ENCODE results near the gene SORCS2.

Gene SORCS2

DNA sequence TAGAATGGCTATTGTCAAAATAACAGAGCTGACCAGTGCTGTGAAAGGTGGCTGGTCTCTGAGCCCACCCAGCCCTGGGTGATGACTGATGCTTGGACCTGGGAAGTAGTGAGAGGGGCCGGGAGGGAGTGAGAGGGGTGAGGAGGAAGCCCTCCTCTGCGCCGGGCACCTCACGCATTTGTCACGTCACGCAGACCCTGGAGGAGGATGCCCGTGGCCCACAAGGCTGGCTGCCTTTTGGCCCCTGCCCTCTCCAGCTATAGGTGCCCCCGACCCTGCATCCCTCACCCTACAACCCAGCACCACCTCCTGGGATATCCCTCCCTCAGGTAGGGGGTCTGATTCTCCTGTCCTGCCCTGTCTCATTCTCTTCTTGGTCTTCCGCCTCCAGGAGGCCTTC, 539.9 kb downstream of the SORCS2 start:
- no peak for DNase-seq

GRCh38 chr4:7733201-7733600, 540.9 kb downstream of the SORCS2 start:
- DNase-seq: no peak

- DNase-seq: no peak
Observed at GRCh38 chr4:7733801-7734650, 541.7 kb downstream of the SORCS2 start.

DNA sequence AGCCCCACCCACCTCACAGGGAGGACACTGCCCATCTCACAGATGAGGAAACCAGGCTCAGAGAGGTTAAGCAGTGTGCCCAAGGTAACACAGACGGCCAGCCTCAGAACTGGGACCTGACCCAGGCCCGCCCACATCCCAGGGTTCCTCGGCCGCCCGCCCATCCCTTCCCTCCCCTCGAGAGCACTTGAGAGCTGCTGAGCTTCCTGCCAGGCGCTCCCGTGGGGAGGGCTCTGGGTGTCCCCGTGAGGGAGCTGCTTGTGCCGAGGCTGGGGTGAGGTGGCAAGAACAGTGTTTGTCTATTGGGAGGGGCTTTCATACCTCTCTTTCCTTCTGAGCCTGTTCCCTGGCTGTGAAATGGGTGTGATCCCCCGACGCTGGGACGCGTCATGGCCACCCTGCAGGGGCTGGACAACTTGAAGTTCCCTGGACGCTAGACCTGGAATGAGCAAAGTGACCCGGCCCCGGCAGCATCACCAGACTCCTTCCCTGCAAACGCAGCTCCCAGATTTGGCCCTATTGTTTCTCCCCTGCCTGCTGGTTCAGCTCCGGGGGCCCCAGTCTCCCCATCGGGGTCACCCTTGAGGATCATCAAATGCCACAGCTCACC, 542.4 kb downstream of the SORCS2 start:
- DNase-seq: no peak

DNA sequence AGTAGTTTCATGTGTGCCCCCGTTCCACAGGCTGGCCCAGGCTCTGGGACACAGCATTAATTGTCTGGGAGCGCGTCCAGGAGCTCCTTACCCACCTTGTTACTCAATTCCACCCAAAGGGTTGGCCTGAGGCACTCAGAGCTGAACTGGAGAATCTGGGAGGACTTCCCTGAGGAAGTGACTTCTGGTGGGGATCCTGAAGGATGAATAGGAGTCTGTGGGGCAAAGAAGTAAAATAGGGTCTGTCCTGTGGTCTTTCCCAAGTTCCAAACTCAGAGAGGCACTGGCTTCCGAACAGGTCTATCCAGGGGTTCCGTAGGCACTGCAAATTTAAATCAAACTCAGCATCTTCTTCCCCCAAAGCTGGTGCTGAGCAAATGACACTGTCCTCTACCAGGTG, 543.1 kb downstream of the SORCS2 start:
- no peak for DNase-seq

DNA sequence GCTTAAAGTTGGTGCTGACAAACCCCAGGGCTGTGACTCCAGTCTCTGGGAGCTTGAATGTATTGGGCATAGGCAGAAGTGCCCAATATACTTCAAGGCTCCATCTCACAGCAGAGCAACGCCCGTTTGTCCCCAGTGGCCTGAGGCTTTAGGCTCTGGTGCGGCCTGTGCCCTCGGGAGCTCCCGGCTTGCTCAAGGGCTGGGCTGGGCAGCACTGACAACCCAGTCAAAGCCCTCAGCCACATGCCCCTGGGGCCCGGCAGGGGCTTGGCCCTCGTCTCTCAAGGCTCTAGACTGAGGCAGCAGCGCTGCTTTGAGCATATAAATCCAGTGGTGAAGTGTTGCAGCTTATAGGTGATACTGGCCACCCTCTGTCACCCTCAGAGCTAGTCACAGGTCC, 543.6 kb downstream of the SORCS2 start:
- no peak for DNase-seq

DNA sequence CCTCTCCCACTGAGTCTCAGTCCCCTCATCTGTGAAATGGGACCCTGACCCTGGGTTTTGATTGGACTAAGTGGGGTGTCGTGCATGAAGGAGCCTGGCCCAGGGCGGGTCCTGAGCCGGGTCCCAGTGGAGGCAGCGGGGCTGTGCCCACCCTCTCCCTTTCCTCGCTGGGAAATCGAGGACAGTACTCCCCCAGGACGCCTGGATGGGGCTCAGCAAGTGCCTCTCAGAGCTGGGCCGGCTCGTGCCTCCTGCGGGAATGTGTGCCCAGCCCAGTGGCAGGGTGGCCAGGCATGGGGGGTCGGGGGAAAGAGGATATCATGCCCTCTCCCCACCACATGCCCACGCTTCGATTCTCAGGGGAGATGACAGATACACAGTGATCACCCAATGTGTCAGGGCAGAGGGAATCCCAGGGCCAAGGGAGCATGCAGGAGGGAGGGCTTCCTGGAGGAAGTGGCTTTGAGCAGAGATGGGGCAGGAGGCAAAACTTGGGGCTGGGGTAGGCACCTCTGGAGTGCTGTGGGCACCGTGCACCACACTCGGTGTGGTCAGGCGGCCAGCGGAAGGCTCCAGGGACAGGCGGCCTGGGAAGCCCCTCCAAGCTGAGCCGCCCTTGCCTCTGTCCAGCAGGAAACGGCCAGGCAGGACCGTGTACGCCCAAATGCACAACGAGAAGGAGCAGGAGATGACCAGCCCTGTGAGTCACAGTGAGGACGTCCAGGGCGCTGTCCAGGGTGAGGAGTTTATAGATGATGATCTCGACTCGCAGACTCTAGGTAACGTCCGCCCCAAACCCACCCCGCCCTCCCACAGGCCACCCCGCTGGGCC, 544.3 kb downstream of the SORCS2 start:
- DNase-seq: no peak

DNA sequence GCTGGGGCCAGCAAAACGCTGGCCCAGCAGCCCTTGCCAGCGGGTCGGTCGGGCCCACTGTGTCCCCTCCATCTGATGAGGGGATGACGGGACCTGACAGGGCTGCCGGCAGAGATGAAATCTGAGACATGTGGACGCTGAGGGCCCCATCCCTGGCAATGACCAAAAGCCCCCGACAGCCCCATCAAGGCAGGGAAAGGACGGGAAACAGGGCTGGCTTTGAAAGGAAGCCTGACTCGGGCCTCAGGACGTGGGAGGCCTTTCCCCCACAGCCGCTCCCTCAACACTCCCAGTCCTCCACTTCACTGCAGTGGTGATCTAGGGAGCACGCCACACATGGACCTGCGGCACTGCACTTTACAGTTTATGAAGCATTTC, 544.9 kb downstream of the SORCS2 start:
- DNase-seq: no peak

GRCh38 chr4:7737752-7738457, 545.6 kb downstream of the SORCS2 start:
- DNase-seq: no peak

- DNase-seq: no peak
Observed at GRCh38 chr4:7738458-7739076, 546.2 kb downstream of the SORCS2 start.

DNA sequence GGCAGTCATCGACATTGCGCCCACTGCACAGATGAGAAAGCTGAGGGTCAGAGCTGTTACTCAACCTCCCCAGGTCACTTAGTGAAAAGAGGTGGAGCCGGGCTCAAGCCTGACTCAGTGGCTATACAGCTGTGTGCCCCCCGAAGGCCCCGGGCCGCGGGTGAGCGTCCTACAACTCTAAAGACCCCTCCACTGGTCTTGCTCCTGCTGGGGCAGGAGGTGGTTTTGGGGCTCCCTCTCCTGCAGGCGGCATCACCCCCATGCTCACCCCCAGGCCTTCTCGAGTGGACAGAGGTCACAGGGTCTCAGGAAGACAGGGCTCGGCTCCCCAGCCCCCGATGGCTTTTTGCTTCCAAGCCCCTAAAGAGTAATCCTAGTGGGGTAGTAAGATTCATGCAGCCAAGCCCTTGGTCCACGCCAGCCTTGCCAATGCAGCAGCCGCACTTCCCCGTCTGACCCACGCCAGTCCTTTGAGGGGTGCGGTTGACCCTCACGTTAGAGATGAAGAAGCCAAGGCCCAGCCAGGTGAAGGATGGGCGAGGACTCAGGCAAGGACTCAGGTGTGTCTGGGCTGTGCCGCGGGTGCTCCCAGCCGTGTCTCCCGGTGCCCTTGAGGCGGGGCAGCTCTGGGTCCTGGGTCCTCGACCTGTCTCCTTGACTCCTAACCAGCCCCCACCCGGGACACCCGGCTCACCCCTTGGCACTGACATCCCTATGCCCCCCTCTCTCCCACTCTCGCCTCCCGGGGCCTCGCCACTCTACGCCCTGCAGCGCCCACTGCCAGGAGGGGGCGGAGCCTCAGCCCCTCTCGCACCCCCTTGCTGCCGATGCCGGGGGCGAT, 547.0 kb downstream of the SORCS2 start:
- no peak for DNase-seq

- DNase-seq: no peak
Observed at GRCh38 chr4:7739918-7740865, 547.9 kb downstream of the SORCS2 start.

DNA sequence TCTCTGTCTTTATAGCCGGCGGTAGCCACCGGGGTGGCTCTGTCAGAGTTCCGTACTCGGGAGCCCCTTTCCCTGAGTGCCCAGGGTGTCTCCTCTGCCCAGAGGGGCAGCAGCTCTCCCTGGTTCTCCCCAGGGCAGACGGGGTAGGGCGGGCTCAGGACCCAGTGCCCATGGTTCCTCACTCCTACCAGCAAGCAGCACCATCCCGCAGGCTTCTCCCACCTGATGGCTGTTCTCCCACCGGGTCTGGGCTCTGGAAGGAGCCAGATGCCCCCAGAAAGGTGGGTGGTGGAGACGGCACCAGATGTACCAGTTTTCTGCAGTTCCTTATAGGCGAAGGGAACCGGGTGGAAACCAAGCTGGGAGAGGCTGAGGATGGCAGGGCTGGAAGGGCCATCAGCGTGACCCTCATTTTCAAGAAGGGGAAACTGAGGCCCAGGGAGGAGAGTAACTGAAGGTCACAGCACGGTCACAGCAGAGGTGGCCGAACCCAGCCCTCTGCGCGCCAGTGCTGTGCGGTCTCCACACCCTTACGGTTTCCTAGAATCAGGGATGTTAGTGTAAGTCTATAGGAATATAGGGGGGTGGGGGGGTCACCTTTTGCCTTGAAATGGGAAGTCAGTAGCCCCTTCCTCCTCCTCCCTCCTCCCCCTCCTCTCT, 548.7 kb downstream of the SORCS2 start:
- no peak for DNase-seq

DNA sequence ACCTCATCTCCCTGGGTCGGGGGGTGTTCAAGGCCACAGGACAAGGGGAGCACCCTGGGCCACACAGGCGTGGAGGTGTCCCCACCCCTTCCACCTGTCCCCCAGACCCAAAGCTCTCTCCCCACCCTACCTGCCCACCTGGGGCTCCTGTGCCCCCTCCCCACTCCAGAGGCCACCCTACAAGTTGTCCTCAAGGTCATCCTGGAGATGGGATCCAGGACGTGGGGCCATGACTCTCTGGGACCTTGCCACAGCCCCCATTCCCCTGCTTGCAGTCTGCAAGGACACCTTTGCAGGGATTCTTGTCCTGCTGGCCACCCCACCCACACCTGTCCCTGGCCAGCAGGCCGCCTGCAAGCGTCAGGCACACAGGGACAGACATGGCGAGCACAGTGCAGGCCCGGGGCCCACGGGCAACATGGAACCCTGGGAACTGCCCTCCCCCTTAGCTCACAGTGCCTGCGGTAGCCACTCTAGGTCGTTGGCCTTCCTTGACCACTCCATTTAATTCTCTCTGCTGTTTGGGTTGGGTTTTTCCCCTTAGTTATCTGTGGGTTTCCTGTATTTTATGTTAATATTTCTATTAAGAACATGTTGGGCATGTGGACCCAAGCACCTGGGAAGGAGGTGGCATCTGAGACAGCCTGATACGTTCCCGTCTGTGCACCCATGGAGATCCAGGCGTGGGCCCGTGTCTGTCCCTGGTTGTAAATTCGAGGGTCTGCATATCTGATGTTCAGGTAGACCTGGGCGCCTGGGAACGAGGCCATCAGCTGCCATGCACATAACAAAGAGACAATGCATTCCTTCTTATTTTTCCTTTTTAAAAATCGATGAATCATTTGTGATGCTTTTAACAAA, 549.8 kb downstream of the SORCS2 start:
- no peak for DNase-seq

DNA sequence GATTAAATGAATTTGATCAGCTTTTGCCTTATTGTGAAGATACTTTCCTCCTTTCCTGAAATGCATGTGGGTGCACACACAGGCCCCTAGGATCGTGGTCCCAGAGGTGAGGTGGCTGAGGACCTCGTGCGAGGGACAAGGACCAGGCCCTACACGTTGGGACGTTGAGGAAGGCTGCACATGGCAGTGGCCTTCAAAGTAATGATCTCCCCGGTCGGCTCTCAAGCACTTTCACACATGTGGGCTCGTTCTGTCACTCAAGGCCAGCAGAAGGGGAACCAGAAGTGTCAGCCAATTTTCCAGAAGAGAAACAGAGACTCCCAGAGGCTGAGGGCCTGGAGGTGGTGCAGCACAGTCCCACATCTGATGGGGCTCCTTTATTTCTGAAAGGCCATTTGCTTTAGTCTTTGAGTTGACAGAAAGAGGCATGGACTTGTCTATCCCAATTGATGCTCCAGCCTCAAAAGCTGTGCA, 550.5 kb downstream of the SORCS2 start:
- DNase-seq: no peak

DNA sequence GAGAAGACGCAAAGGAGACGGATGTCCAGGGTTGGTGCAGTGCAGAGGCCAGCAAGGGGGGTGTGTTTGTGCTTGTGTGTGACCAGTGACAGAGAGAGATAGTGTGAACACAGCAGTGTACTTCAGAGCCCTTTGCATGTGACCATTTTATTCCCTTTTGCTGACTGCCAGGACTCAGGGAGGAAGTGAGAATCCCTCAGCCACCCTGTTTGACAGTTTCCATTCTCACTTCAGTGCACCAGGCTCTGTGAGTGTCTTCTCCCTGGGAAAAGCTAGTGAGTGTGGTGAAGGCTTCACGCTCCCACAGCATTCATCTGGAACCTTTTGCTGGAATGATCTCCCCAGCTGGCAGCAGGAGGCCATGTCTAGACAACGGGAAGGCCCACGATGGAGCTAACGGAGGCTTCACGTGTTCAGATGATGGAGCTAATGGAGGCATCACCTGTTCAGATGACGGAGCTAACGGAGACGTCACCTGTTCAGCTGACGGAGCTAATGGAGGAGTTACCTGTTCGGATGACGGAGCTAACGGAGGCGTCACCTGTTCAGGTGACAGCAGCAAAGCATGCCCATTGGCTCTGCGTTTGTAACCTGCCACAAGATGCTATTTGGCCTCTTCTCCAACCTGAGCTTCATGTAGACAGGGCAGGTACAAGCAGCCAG, 551.9 kb downstream of the SORCS2 start:
- DNase-seq: no peak

DNA sequence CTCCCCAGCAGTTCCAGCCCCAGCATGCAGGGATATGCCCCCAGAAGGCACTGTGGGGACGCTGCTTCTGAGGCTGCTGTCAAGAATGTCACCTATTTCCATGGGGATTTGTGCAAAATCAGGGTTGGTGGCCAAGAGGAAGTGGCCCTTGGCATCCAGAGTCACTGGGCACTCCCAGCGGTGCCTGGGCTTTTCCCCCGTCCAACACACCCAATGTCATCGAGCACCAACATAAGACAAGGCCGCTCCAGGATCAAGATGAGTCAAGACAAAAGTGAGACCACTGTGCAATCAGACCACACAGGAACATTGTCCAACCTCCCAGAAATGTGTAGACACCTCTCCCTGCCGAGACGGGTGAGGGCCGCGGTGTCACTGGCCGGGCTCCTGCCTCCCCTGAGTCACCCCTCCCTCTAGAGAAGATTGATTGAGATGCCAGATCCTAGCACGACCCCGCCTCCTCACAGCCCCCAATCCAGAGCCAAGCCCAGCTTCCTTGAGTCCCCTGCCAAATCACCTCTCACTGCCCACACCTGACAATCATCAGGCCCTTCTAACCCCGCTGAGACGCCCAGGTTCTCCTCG, 553.1 kb downstream of the SORCS2 start:
- DNase-seq: no peak
